AG20443 (cell line): ENCODE measurements around the gene STX5.
A peak's percentile ranks its signal among the peaks of the same experiment; 100 is the strongest.
"Not testable (repeated sequence)": the region's sequence is repeated elsewhere in the genome, so short reads cannot be mapped to it uniquely, and the experiment has no call there.

ENCODE experiments used
- DNase-seq: peaks from one replicate; pipeline ENCODE4 v3.0.0; 2012; ENCODE audit warnings: low spot score, mixed read lengths

Gene STX5

GRCh38 chr11:62830904-62831519 is 839 bp downstream of the STX5 start:
- DNase-seq: no peak

DNA sequence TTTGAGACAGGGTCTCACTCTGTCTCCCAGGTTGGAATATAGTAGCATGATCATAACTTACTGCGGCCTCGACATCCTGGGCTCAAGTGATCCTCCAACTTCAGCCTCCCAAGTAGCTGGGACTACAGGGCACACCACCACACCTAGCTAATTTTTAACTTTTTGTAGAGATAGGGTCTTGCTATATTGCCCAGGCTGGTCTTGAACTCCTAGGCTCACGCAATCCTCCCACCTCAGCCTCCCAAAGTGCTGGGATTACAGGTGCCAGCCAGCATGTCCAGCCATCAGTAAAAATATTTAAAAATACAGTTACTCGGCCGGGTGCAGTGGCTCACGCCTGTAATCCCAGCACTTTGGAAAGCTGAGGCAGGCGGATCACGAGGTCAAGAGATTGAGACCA is 3.7 kb downstream of the STX5 start:
- DNase-seq: not testable (repeated sequence)

DNA sequence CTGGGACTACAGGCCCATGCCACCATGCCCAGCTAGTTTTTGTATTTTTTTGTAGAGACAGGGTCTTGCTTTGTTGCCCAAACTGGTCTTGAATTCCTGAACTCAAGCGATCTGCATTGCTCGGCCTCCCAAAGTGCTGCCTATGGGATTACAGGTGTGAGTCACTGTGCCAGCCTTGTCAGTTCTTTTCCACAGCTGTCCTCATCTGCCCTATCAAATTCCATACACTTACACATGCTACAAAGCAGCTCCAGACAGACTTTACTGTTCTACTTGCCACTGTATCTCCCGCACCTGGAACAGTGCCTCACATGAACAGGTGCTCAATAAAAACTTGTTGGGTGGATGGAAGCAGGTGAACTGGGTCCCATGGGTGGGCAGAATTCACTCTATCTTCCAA is 8.2 kb downstream of the STX5 start:
- DNase-seq: no peak

DNA sequence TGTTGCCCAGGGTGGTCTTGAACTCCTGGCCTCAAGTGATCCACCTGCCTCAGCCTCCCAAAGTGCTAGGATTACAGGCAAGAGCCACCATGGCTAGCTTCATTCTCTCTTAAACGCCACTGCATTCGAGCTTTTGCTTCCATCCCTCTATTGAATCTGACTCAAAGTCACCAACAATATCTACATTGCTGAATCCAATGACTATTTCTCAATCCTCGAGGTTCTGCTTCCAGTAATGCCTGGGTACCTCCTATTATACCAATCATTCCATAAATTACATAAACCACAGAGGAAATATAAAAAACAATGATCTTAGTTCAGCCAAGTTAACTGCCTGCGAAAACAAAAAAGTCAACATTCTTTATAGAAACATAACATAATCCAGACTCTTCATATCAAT is 14.7 kb downstream of the STX5 start:
- no peak for DNase-seq

DNA sequence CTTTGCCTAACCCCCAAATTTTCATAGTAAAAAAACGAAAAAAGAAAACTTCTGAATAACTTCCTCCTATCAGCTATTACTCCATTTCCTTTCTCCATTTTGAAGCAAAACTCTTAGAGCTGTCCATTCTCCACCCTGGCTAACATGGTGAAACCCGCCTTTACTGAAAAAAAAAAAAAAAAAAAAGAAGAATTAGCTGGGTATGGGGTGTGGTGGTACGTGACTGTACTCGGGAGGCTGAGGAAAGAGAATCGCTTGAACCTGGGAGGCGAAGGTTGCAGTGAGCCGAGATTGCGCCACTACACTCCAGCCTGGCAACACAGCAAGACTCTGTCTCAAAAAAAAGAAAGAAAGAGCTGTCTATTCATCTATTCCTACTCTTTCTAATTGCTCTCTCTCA is 15.3 kb downstream of the STX5 start:
- no peak for DNase-seq

DNA sequence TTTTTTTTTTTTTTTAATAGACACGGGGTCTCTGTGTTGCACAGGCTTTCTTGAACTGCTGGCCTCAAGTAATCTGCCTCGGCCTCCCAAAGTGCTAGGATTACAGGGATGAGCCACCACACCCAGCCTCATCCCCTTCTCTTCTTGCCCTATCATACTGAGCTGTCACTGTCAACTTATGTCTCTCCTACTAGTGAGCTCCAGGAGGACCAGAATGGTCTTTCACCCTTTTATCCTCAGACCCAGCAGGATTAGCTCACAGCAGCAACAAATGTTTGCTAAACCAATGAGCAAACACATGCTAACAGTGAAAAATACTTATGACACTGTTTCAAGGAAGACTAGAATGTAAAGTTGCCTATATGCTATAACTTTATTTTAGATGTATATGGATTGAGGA is 20.2 kb downstream of the STX5 start:
- DNase-seq: no peak

DNA sequence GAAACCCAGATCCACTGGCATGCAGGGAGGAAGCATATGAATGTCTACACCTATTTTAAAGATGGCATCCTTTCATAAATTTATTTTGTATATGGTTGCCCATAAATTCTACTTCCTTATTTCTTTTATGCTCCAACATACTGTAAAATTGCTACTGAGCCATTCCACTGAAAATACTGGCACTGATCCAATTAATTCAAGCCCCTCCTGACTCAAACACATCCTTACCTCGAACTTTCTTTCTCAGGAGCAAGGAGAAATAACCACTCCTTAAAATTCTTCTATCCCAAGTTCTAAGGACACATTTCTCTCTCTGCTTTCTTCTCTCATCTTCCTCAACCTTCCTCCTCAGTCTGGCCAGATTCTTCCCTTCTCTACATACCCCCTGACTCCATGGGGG is 21.1 kb downstream of the STX5 start:
- DNase-seq: no peak

- peak; percentile 46 for DNase-seq
Measured at GRCh38 chr11:62806611-62807121, 25.2 kb downstream of the STX5 start.

DNA sequence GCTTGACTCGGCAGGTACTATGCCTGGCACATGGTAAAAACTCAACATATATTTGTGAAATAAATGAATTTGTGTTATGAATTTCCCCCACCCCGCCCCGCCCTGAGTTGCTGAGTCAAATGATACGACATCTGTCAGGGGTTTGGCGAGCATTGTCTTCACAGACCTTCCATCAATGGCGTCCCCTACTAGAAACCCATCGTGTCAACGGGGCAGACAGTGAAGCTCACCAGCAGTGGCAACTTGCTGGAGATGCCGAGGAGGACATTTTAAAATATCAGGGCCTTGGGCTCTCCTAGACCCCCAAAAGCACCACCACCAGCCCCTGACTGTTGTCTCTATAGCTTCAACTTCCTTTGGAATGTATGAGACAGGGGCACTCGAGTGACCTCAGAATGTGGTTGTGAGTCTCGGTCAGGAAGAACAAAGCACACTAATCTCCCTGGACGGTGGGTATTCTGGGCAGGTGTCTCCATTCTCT is 25.9 kb downstream of the STX5 start:
- no peak for DNase-seq

- DNase-seq: peak; percentile 100
Measured at GRCh38 chr11:62805076-62805892, 26.6 kb downstream of the STX5 start, which contains the start of gene NXF1. NXF1 (minus strand) TSS chr11:62805440; CDS start chr11:62805356, 84 bp downstream.

GRCh38 chr11:62804310-62805075 is 27.4 kb downstream of the STX5 start:
- peak; percentile 54 for DNase-seq

- no peak for DNase-seq
Measured at GRCh38 chr11:62801071-62801470, 30.8 kb downstream of the STX5 start.

DNA sequence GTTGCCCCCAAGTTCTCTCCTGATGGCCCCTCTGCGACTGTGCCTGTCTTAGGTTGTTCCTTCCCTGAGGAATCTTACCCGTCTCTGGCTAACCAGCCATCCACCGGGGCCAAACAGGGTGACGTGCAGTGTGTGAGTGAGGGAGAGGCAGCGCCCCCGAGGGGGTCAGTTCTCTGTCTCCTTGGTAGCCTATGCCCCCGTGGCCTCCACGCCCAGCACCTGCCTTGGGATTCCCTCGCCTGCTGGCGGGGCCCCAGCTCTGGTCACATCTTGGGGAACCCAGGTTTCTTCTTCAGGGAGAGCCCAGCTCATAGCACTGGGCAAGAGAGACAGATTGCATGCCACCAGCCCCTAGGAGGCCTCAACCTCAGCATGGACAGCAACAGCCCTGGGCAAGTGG is 32.4 kb downstream of the STX5 start:
- DNase-seq: no peak

GRCh38 chr11:62796281-62796680 is 35.6 kb downstream of the STX5 start:
- no peak for DNase-seq

- DNase-seq: no peak
Measured at GRCh38 chr11:62794201-62794775, 37.6 kb downstream of the STX5 start.

DNA sequence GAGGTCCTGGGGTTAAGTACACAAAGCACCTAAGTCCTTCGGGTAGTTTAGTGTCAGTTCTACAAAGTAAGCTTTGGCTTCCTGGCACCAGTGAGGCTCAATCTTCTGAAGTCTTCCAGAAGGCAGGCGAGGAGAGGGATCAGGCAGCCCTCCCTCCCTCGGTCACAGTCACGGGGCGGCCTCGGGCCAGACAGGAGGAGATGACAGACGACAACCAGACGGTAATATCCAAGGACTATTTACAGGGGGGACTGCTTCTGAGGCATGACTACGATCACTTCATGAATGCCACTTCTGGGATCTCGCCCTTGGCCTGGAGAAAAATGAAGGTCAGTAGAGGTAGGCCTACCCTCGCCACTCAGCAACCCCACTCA is 39.7 kb downstream of the STX5 start:
- DNase-seq: no peak

GRCh38 chr11:62791501-62792201 is 40.2 kb downstream of the STX5 start, which contains the start of gene TMEM223:
TMEM223 (minus strand) TSS chr11:62792006; CDS start chr11:62791994, 12 bp downstream.
- DNase-seq: peak; percentile 95

- DNase-seq: no peak
Measured at GRCh38 chr11:62789576-62789975, 42.3 kb downstream of the STX5 start.

- no peak for DNase-seq
Measured at GRCh38 chr11:62788991-62789390, 42.9 kb downstream of the STX5 start.

DNA sequence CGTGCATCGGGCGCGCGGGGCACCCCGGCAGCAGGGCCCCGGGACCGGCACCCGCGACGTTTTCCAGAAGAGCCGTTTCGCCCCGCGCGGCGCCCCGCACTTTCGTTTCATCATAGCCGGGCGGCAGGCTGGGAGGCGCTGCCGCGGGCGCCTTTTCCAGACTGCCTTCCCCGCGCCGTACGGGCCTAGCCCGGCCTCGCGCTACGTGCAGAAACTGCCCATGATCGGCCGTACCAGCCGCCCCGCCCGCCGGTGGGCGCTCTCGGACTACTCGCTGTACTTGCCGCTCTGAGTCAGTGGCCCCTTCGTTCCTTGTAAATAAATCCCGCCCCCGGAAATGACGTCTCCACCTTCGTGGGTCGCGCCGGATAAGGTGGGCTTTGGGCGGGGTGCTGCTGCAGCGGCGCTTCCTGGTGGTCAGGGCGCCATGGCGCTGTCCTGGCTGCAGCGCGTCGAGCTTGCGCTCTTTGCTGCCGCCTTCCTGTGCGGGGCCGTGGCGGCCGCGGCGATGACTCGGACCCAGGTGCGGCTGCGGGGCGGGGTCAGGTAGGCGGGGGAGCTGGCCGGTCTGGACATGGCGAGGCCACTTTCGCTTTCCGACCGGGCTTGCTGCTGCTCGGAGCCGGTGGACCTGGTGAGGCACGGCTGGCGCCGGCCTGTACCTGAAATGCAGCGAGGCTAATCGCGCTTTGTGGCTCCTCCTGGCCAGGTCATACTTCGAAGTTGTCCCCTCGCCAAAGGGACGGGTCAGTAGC is 44.7 kb downstream of the STX5 start, which contains the start of gene TMEM179B:
Gene TMEM179B (plus strand): TSS at position 398 of the 755 bp plus-strand sequence. CDS start 30 bp downstream, at position 428.
- DNase-seq: peak; percentile 95
